Liver (tissue), 9 donors: ENCODE measurements around the gene MGAT3. TPM values are rescaled to one million over a fixed set of nuclear protein-coding genes. Genes with fewer than 3 reads are reported as not detected.

ENCODE experiments used
- DNase-seq: peaks from one replicate; pipeline ENCODE4 v3.0.0-alpha.2; 2017; ENCODE audit warnings: low spot score
- H3K27ac ChIP-seq, 2 donors: one replicate each; pipeline ENCODE4 v1.7.0; 2013; ENCODE audit warnings: inconsistent platforms in 2 of 2, low read length in 2 of 2, control low read depth in 1 of 2, low read depth in 1 of 2, mild to moderate bottlenecking in 1 of 2
- H3K27me3 ChIP-seq, 4 donors: one replicate each; pipeline versions ENCODE4 v1.6.1 to v1.7.0; 2013; ENCODE audit warnings: low read length in 3 of 4, inconsistent platforms in 1 of 4, mild to moderate bottlenecking in 1 of 4, moderate library complexity in 1 of 4; ENCODE audit not compliant: control insufficient read depth in 4 of 4, insufficient read depth in 4 of 4
- H3K36me3 ChIP-seq, 4 donors: one replicate each; pipeline versions ENCODE4 v1.6.1 to v1.7.0; 2013; ENCODE audit warnings: low read length in 3 of 4, mild to moderate bottlenecking in 3 of 4, low read depth in 1 of 4, moderate library complexity in 1 of 4; ENCODE audit not compliant: control insufficient read depth in 4 of 4, insufficient read depth in 3 of 4
- H3K4me1 ChIP-seq, 4 donors: one replicate each; pipeline versions ENCODE4 v1.6.1 to v1.7.0; 2013; ENCODE audit warnings: low read length in 3 of 4, mild to moderate bottlenecking in 3 of 4, moderate library complexity in 1 of 4; ENCODE audit not compliant: control insufficient read depth in 4 of 4, insufficient read depth in 4 of 4
- H3K4me3 ChIP-seq, 3 donors: one replicate each; pipeline versions ENCODE4 v1.6.1 to v1.7.0; 2013; ENCODE audit warnings: low read length in 3 of 3, control low read depth in 1 of 3, low read depth in 1 of 3, mild to moderate bottlenecking in 1 of 3
- H3K9ac ChIP-seq, 2 donors: one replicate each; pipeline ENCODE4 v1.7.0; 2013; ENCODE audit warnings: low read length in 2 of 2, mild to moderate bottlenecking in 2 of 2, moderate library complexity in 2 of 2, control low read depth in 1 of 2, low read depth in 1 of 2
- H3K9me3 ChIP-seq, 4 donors: one replicate each; pipeline versions ENCODE4 v1.6.1 to v1.7.0; 2013; ENCODE audit warnings: low read length in 3 of 4; ENCODE audit not compliant: control insufficient read depth in 4 of 4
- FOXA2 ChIP-seq: IDR thresholded peaks from 2 replicates; pipeline ENCODE4 v1.6.1; 2016; ENCODE audit warnings: antibody characterized with exemption
- GABPA ChIP-seq, 2 donors: IDR thresholded peaks in 1 of 2; conservative IDR thresholded peaks in 1 of 2; 2 replicates each; pipeline ENCODE4 v1.6.1; 2016; ENCODE audit warnings: antibody characterized with exemption in 2 of 2, mild to moderate bottlenecking in 1 of 2, moderate library complexity in 1 of 2
- HNF4A ChIP-seq, 2 donors: conservative IDR thresholded peaks; 2 replicates each; pipeline ENCODE4 v1.6.1; 2016; ENCODE audit warnings: antibody characterized with exemption in 2 of 2, mild to moderate bottlenecking in 2 of 2
- JUND ChIP-seq, 2 donors: IDR thresholded peaks; 2 replicates each; pipeline ENCODE4 v1.6.1; 2016; ENCODE audit warnings: antibody characterized with exemption in 2 of 2
- RAD21 ChIP-seq, 2 donors: IDR thresholded peaks; 2 replicates each; pipeline ENCODE4 v1.6.1; 2016; ENCODE audit warnings: antibody characterized with exemption in 2 of 2, mild to moderate bottlenecking in 2 of 2
- RXRA ChIP-seq, 2 donors: IDR thresholded peaks; 2 replicates each; pipeline ENCODE4 v1.6.1; 2017 to 2018; ENCODE audit warnings: antibody characterized with exemption in 2 of 2, mild to moderate bottlenecking in 1 of 2
- SP1 ChIP-seq: IDR thresholded peaks from 2 replicates; pipeline ENCODE4 v1.6.1; 2018; ENCODE audit warnings: antibody characterized with exemption, mild to moderate bottlenecking
- TAF1 ChIP-seq: conservative IDR thresholded peaks from 2 replicates; pipeline ENCODE4 v1.6.1; 2016; ENCODE audit warnings: antibody characterized with exemption, mild to moderate bottlenecking
- YY1 ChIP-seq: IDR thresholded peaks from 2 replicates; pipeline ENCODE4 v1.6.1; 2016; ENCODE audit warnings: antibody characterized with exemption, mild to moderate bottlenecking
- ZBTB33 ChIP-seq: IDR thresholded peaks from 2 replicates; pipeline ENCODE4 v1.6.1; 2016; ENCODE audit warnings: antibody characterized with exemption
- WGBS: extraction: QIAGEN DNeasy Blood & Tissue Kit; methylation state at CpG from one replicate; pipeline ENCODE4 v1.1.7; 2013; 5-methylcytosine and 5-hydroxymethylcytosine counted together
- polyA plus RNA-seq, 2 donors: library from polyadenylated mRNA; stranded (reverse) in 1 of 2; unstranded in 1 of 2; fragments of 200-250 nt in 1 of 2; fragments of >200 nt in 1 of 2; fragmentation: Nextera tagmentation in 1 of 2; extraction: Ambion mirVana in 1 of 2; gene quantifications; one replicate each; pipeline versions ENCODE4 v1.2.1 to v1.2.3, GENCODE V29; 2013 to 2015
- total RNA-seq, 2 donors: library from RNA; depleted of rRNA; stranded (reverse); fragments of >200 nt; gene quantifications; one replicate each; pipeline ENCODE4 v1.2.3, GENCODE V29; 2014
- donor health status: healthy.
- donor health status: healthy.
- donor health status: healthy.
- donor health status: healthy.
- donor health status: healthy.

The MGAT3 gene
- total and polyA plus RNA-seq, 4 donors = 0.03 to 7.6 (median 0.10) TPM

GRCh38 chr22:39536711-39537110 lies 79.9 kb downstream of the MGAT3 start (continued):
- TF ChIP-seq SP1 = no peak
- TF ChIP-seq GABPA (IDR thresholded peaks at IDR 0.05 in 1 of 2, conservative IDR thresholded peaks at IDR 0.05 in 1 of 2) = no peak
- no peak for TF ChIP-seq TAF1
- TF ChIP-seq ZBTB33 = no peak
- no peak for TF ChIP-seq HNF4A (conservative IDR thresholded peaks at IDR 0.05)
- no peak for TF ChIP-seq RAD21 (IDR thresholded peaks at IDR 0.05)
- TF ChIP-seq JUND (IDR thresholded peaks at IDR 0.05) = no peak
- no peak for TF ChIP-seq RXRA (IDR thresholded peaks at IDR 0.05)

- no peak for DNase-seq
- WGBS = 62% methylated on average over 2 of the region's 2 CpGs
Measured at GRCh38 chr22:39537975-39538374, 81.2 kb downstream of the MGAT3 start.

More at GRCh38 chr22:39537975-39538374, 81.2 kb downstream of the MGAT3 start:
- TF ChIP-seq HNF4A (conservative IDR thresholded peaks at IDR 0.05) = no peak
- TF ChIP-seq YY1 = no peak
- no peak for TF ChIP-seq FOXA2
- H3K27me3 ChIP-seq = no peaks in the 10 kb centered on the region
- H3K36me3 ChIP-seq = no peaks in the 10 kb centered on the region
- peaks cover 0 to 8% (median 5%) of the 10 kb centered on the region in 4 donors for H3K4me1 ChIP-seq
- no peak overlapping the region for H3K27ac ChIP-seq
- no peak overlapping the region for H3K9ac ChIP-seq
- no peaks in the 10 kb centered on the region for H3K9me3 ChIP-seq
- H3K4me3 ChIP-seq = no peak overlapping the region

Other genes starting within 250 kb of the MGAT3 start
- 1 to 10 TPM in 1 of 2 donors, under 1 TPM in 1; 0.98 to 2.5 TPM for gene PDGFB, start 212.0 kb upstream of the MGAT3 start, total RNA-seq
- 1 to 10 TPM in 1 of 2 donors, under 1 TPM in 1; 0.25 to 4.5 TPM for gene PDGFB, start 212.0 kb upstream of the MGAT3 start, polyA plus RNA-seq
- gene RPL3, start 137.4 kb upstream of the MGAT3 start, total RNA-seq = 1,000 to 10,000 TPM in 1 of 2 donors, 100 to 1,000 TPM in 1; 998 to 1,767 TPM
- gene RPL3, start 137.4 kb upstream of the MGAT3 start, polyA plus RNA-seq = 1,000 to 10,000 TPM in 1 of 2 donors, 100 to 1,000 TPM in 1; 580 to 1,370 TPM
- gene SYNGR1, start 107.0 kb upstream of the MGAT3 start, total RNA-seq = 10 to 100 TPM in 1 of 2 donors, 1 to 10 TPM in 1; 1.8 to 21.9 TPM
- 1 to 10 TPM; 3.6 to 6.7 TPM for gene SYNGR1, start 107.0 kb upstream of the MGAT3 start, polyA plus RNA-seq
- gene TAB1, start 57.2 kb upstream of the MGAT3 start, total RNA-seq = 10 to 100 TPM; 11.6 to 12.8 TPM
- gene TAB1, start 57.2 kb upstream of the MGAT3 start, polyA plus RNA-seq = 1 to 10 TPM; 5.6 to 9.9 TPM
- 10 to 100 TPM; 19.7 to 31.1 TPM for gene MIEF1, start 45.3 kb downstream of the MGAT3 start, total RNA-seq
- 10 to 100 TPM; 12.9 to 21.8 TPM for gene MIEF1, start 45.3 kb downstream of the MGAT3 start, polyA plus RNA-seq
- 100 to 1,000 TPM; 112 to 181 TPM for gene ATF4, start 63.5 kb downstream of the MGAT3 start, total RNA-seq
- 100 to 1,000 TPM; 157 to 211 TPM for gene ATF4, start 63.5 kb downstream of the MGAT3 start, polyA plus RNA-seq
- gene RPS19BP1, start 75.7 kb downstream of the MGAT3 start, total RNA-seq = 10 to 100 TPM; 36.3 to 41.9 TPM
- 10 to 100 TPM; 84.8 to 89.6 TPM for gene RPS19BP1, start 75.7 kb downstream of the MGAT3 start, polyA plus RNA-seq
- under 1 TPM; under 0.01 to 0.14 TPM for gene CACNA1I, start 113.7 kb downstream of the MGAT3 start, total RNA-seq
- under 1 TPM in 1 of 2 donors, not detected in 1; 0.01 TPM for gene CACNA1I, start 113.7 kb downstream of the MGAT3 start, polyA plus RNA-seq